Prostate gland (tissue), 2 donors: ENCODE measurements around the gene ZCCHC17. TPM values are rescaled to one million over a fixed set of nuclear protein-coding genes. Genes with fewer than 3 reads are reported as not detected.
A peak's percentile ranks its signal among the peaks of the same experiment; 100 is the strongest.

Experiments
- DNase-seq: peaks from one replicate; pipeline ENCODE4 v3.0.0-alpha.2; 2019; ENCODE audit warnings: low spot score
- H3K27ac ChIP-seq, 2 donors: fragments of 200-600 bp; sonication (generic); 2 replicates each; pipeline ENCODE4 v1.5.1; 2017 to 2019
- H3K27me3 ChIP-seq: fragments of 200-600 bp; sonication (generic); replicated peaks from 2 replicates; pipeline ENCODE4 v1.5.1; 2019; ENCODE audit not compliant: insufficient read depth
- H3K36me3 ChIP-seq, 2 donors: fragments of 200-600 bp; sonication (generic); 1 replicate in 1 of 2; 2 replicates in 1 of 2; pipeline versions ENCODE4 v1.5.1 to v1.8.1; 2017 to 2019
- H3K4me1 ChIP-seq: fragments of 200-600 bp; sonication (generic); replicated peaks from 2 replicates; pipeline ENCODE4 v1.5.1; 2019
- H3K4me3 ChIP-seq, 2 donors: fragments of 200-600 bp; sonication (generic); 2 replicates each; pipeline ENCODE4 v1.5.1; 2017 to 2019
- H3K9me3 ChIP-seq: fragments of 200-600 bp; sonication (generic); 2 replicates; pipeline ENCODE4 v1.5.1; 2017
- POLR2A ChIP-seq: fragments of 450-650 bp; IDR thresholded peaks from one replicate; pipeline ENCODE4 v1.6.1; 2016; ENCODE audit warnings: antibody characterized with exemption, mild to moderate bottlenecking
- POLR2AphosphoS5 ChIP-seq: sonication (generic); formaldehyde crosslinking; IDR thresholded peaks from one replicate; pipeline ENCODE4 v1.6.1; 2017; ENCODE audit warnings: antibody characterized with exemption
- WGBS: methylation state at CpG from one replicate; pipeline ENCODE4 v1.1.5; 2018; 5-methylcytosine and 5-hydroxymethylcytosine counted together
- intact Hi-C: fragments of 100-400 bp; cut with DNase I; formaldehyde crosslinking; loops from one replicate; pipeline ENCODE4 v1.14.2; 2022
- total RNA-seq, 2 donors: library from RNA; depleted of rRNA; stranded (reverse); fragments of >200 nt; gene quantifications; one replicate each; pipeline ENCODE4 v1.1.0, GENCODE V29; 2016
- TF ChIP-seq, protein P1 (sequence below), 4 experiments: fragments of 200-600 bp in 2 of 4; fragments of 450-650 bp in 2 of 4; sonication (generic) in 2 of 4; IDR thresholded peaks; 1 replicate in 3 of 4; 2 replicates in 1 of 4; pipeline ENCODE4 v1.5.1; 2016 to 2019; ENCODE audit warnings: antibody characterized with exemption in 4 of 4, mild to moderate bottlenecking in 2 of 4, moderate library complexity in 2 of 4

Gene ZCCHC17, protein sequence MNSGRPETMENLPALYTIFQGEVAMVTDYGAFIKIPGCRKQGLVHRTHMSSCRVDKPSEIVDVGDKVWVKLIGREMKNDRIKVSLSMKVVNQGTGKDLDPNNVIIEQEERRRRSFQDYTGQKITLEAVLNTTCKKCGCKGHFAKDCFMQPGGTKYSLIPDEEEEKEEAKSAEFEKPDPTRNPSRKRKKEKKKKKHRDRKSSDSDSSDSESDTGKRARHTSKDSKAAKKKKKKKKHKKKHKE
- 10 to 100 TPM; 31.5 to 39.0 TPM for total RNA-seq

DNA sequence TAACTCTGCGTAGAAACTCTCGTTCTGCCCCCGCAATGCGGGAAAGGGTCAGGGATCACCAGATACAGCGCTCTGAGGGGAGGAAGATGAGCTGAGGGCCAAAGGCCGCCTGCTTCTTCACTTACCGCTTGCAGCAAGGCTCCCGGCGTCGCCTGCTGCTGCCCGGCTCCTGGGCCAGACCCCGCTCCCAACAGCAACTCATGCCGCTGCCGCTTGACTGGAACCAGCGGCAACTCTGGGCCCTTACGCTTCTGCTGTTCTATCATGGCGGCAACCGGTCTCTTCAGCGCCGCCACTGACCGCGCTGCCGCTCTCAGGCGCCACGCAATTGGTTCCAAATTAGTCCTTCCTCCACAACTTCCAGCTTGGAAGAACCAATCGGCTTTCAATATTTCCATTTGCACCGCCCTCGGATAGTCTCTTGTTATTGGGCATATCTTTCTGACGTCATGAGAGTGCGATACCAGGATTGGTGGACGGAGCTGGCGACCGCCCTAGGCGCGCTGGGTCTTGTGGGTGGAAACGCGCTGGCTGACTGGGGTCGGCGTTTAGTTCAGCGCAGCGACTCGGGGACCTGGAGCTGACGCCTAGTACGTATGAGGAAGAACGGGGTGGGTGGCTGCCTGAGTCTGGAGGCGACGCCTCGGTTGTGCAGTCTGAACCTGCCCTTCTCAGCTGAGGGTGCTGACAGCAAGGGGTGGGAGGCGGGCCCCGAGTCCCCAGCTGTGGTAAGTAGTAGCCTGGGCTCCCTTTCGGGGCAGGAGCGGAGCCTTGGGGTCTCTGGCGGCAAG is at the start of gene ZCCHC17, which contains the start of gene SNRNP40:
ZCCHC17 (plus strand) TSS at position 547 of the 791 bp plus-strand sequence. CDS start 13,067 bp downstream, outside the sequence.
SNRNP40 (minus strand) TSS at position 303 of the 791 bp plus-strand sequence; CDS start at position 266, 37 bp downstream.
- no peaks in the 10 kb centered on the region for H3K27me3 ChIP-seq
- WGBS = under 1% methylated on average over 50 of the region's 53 CpGs
- H3K36me3 ChIP-seq = no peaks in the 10 kb centered on the region
- peaks cover 7% of the 10 kb centered on the region for H3K4me1 ChIP-seq
- peak within 1 kb of the TSS; percentile 69 to 81 for H3K27ac ChIP-seq
- H3K4me3 ChIP-seq = peak within 1 kb of the TSS; percentile 83 to 94
- peak; percentile 88 for TF ChIP-seq POLR2A
- TF ChIP-seq POLR2AphosphoS5 = peak; percentile 99
- TF ChIP-seq, protein P1, sequence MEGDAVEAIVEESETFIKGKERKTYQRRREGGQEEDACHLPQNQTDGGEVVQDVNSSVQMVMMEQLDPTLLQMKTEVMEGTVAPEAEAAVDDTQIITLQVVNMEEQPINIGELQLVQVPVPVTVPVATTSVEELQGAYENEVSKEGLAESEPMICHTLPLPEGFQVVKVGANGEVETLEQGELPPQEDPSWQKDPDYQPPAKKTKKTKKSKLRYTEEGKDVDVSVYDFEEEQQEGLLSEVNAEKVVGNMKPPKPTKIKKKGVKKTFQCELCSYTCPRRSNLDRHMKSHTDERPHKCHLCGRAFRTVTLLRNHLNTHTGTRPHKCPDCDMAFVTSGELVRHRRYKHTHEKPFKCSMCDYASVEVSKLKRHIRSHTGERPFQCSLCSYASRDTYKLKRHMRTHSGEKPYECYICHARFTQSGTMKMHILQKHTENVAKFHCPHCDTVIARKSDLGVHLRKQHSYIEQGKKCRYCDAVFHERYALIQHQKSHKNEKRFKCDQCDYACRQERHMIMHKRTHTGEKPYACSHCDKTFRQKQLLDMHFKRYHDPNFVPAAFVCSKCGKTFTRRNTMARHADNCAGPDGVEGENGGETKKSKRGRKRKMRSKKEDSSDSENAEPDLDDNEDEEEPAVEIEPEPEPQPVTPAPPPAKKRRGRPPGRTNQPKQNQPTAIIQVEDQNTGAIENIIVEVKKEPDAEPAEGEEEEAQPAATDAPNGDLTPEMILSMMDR (IDR thresholded peaks at IDR 0.05) = peak in 2 of 4 experiments; percentile 12 to 42
- H3K9me3 ChIP-seq = no peaks in the 10 kb centered on the region
- peak; percentile 97 for DNase-seq
- intact Hi-C loops = loop anchor here (5.0 kb wide), 1 partner anchor 76 kb away; the partner anchor contains the start of gene FABP3

DNA sequence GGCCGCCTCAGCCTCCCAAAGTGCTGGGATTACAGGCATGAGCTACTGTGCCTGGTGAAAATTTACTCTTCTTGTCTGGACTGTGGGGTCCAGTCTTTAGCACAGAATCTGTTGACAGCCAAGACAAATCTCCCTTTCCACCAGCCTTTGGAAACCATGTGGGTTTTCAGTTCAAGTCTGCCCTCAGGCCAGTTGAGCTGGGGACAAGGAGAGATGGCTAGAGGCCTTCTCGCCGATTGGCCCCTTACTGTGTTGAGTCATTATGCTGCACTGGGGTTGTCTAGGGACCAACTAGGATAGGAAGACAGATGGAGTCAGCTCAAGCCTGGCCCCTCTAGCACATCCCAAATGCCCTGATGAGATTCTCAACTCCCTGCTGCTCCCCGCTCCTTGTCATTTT is 48.6 kb upstream of the ZCCHC17 start:
- intact Hi-C loops = no loop called here
- no peak for TF ChIP-seq POLR2A
- TF ChIP-seq POLR2AphosphoS5 = no peak
- TF ChIP-seq, protein P1 (IDR thresholded peaks at IDR 0.05) = no peak
- H3K27ac ChIP-seq = no peak overlapping the region
- no peak for DNase-seq
- H3K4me3 ChIP-seq = no peak overlapping the region
- H3K9me3 ChIP-seq = no peaks in the 10 kb centered on the region
- H3K36me3 ChIP-seq = no peaks in the 10 kb centered on the region
- 100% methylated on average over 4 of the region's 4 CpGs for WGBS
- H3K27me3 ChIP-seq = no peaks in the 10 kb centered on the region
- H3K4me1 ChIP-seq = no peaks in the 10 kb centered on the region

DNA sequence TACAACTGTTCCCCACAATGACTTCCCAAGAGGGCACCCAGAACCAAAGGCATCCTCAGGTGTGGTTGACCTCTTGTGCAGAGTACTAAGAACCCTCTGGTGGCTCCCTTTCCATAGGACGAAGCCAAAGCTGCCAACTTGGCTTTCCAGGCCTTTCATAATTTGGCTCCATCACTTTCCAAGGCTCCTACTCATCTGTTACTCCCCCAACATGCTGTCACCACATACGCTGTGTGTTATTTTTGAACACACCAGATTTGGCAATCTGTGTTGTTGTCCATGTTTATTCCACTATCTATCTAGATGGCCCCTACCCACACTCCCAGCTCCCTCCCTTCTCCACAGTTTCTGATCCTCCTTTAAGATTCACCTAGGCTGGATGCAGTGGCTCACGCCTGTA is 47.0 kb upstream of the ZCCHC17 start:
- no peak overlapping the region for H3K27ac ChIP-seq
- H3K36me3 ChIP-seq = no peaks in the 10 kb centered on the region
- WGBS = 89% methylated on average over 3 of the region's 3 CpGs
- H3K4me1 ChIP-seq = no peaks in the 10 kb centered on the region
- DNase-seq = no peak
- no peak overlapping the region for H3K4me3 ChIP-seq
- intact Hi-C loops = no loop called here
- TF ChIP-seq, protein P1 (IDR thresholded peaks at IDR 0.05) = no peak
- TF ChIP-seq POLR2A = no peak
- TF ChIP-seq POLR2AphosphoS5 = no peak
- no peaks in the 10 kb centered on the region for H3K27me3 ChIP-seq
- no peaks in the 10 kb centered on the region for H3K9me3 ChIP-seq

DNA sequence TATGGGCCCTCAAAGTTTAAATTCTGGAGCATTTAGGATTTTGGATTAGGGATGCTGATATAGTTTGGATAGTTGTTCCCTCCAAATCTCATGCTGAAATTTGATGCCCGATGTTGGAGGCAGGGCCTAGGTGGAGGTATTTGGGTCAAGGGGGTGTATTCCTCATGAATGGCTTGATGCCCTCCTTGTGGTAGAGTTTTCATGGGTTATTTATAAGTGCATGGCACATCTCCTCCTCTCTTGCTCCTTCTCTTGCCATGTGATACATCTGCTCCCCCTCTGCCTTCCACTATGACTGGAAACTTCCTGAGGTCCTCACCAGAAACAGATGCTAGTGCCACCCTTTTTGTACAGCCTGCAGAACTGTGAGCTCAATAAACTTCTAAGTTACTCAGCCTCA is 39.6 kb upstream of the ZCCHC17 start:
- H3K4me1 ChIP-seq = peaks cover 4% of the 10 kb centered on the region
- no peak overlapping the region for H3K4me3 ChIP-seq
- DNase-seq = no peak
- no peaks in the 10 kb centered on the region for H3K27me3 ChIP-seq
- TF ChIP-seq, protein P1 (IDR thresholded peaks at IDR 0.05) = no peak
- TF ChIP-seq POLR2A = no peak
- no peak for TF ChIP-seq POLR2AphosphoS5
- peaks cover 0 to 3% of the 10 kb centered on the region in 2 donors for H3K36me3 ChIP-seq
- WGBS = 91% methylated on average over 1 of the region's 1 CpG
- H3K27ac ChIP-seq = no peak overlapping the region
- intact Hi-C loops = no loop called here
- H3K9me3 ChIP-seq = no peaks in the 10 kb centered on the region
